Karpas-422 (cell line): ENCODE results near the gene CCDC85C. TPM values are rescaled to one million over a fixed set of nuclear protein-coding genes. Genes with fewer than 3 reads are reported as not detected.

Experiments
- DNase-seq: peaks from one replicate; pipeline ENCODE4 v3.0.0-alpha.2; 2015
- H2AFZ ChIP-seq: fragments of 200-600 bp; sonication (generic); 2 replicates; pipeline ENCODE4 v1.6.1; 2014; ENCODE audit warnings: antibody characterized with exemption, low read length, mixed read lengths
- H3K27ac ChIP-seq: fragments of 200-600 bp; sonication (generic); 2 replicates; pipeline ENCODE4 v1.5.1; 2014; ENCODE audit warnings: mild to moderate bottlenecking, low read length, moderate library complexity
- H3K27me3 ChIP-seq: fragments of 200-600 bp; sonication (generic); 2 replicates; pipeline ENCODE4 v1.6.1; 2014; ENCODE audit warnings: low read length, mixed read lengths
- H3K36me3 ChIP-seq: fragments of 200-600 bp; sonication (generic); 2 replicates; pipeline ENCODE4 v1.6.1; 2014; ENCODE audit warnings: low read length, mixed read lengths; ENCODE audit not compliant: insufficient read depth
- H3K4me1 ChIP-seq: fragments of 200-600 bp; sonication (generic); 2 replicates; pipeline ENCODE4 v1.6.1; 2014; ENCODE audit warnings: mild to moderate bottlenecking, low read length, mixed read lengths
- H3K4me2 ChIP-seq: fragments of 200-600 bp; sonication (generic); 2 replicates; pipeline ENCODE4 v1.6.1; 2014; ENCODE audit warnings: low read length, low read depth, mild to moderate bottlenecking; ENCODE audit not compliant: poor library complexity, severe bottlenecking
- H3K4me3 ChIP-seq: fragments of 200-600 bp; sonication (generic); 2 replicates; pipeline ENCODE4 v1.5.1; 2014; ENCODE audit warnings: mild to moderate bottlenecking, antibody characterized with exemption, low read length, mixed read lengths
- H3K79me2 ChIP-seq: fragments of 200-600 bp; sonication (generic); 2 replicates; pipeline ENCODE4 v1.6.1; 2014; ENCODE audit warnings: mild to moderate bottlenecking, low read length, mixed read lengths
- H3K9ac ChIP-seq: fragments of 200-600 bp; sonication (generic); 2 replicates; pipeline ENCODE4 v1.6.0; 2014; ENCODE audit warnings: low read length
- H3K9me2 ChIP-seq: fragments of 200-600 bp; sonication (generic), shearing (Covaris generic); replicated peaks from 2 replicates; pipeline ENCODE4 v1.6.0; 2014; ENCODE audit warnings: mild to moderate bottlenecking, low read length, moderate library complexity; ENCODE audit not compliant: insufficient read depth
- H3K9me3 ChIP-seq: fragments of 300-700, 200-600 bp; sonication (generic); 2 replicates; pipeline ENCODE4 v1.6.1; 2014; ENCODE audit warnings: low read length, mixed read lengths
- H4K20me1 ChIP-seq: fragments of 200-600 bp; sonication (generic); 2 replicates; pipeline ENCODE4 v1.6.1; 2014; ENCODE audit warnings: mild to moderate bottlenecking, antibody characterized with exemption, low read length, low read depth; ENCODE audit not compliant: insufficient read depth
- total RNA-seq: library from RNA; depleted of rRNA; stranded (reverse); fragments of >200 nt; shearing (Covaris generic); gene quantifications from 2 replicates; pipeline ENCODE4 v1.2.3, GENCODE V29; 2014; ENCODE audit warnings: low replicate concordance

Gene CCDC85C
- total RNA-seq, 1 experiment from 2014 or later = 18.3 TPM

GRCh38 chr14:99530407-99531155 lies 73.4 kb downstream of the CCDC85C start:
- Histone ChIP-seq H3K79me2 (no peaks in the 10 kb centered on the region), H3K9me3 (no peaks in the 10 kb centered on the region), H2AFZ (no peak overlapping the region), H3K9me2 (no peaks in the 10 kb centered on the region), H3K27me3 (no peaks in the 10 kb centered on the region), H4K20me1 (peaks cover 14% of the 10 kb centered on the region; the same call in 1 of the 2 replicates), H3K9ac (no peak overlapping the region), H3K27ac (no peak overlapping the region), H3K4me1 (peaks cover 3% of the 10 kb centered on the region), H3K36me3 (no peaks in the 10 kb centered on the region), H3K4me3 (no peak overlapping the region), H3K4me2 (no peak overlapping the region)
- no peak for DNase-seq

GRCh38 chr14:99529899-99530298 lies 74.1 kb downstream of the CCDC85C start:
- Histone ChIP-seq H3K9me3 (no peaks in the 10 kb centered on the region), H2AFZ (no peak overlapping the region), H3K36me3 (no peaks in the 10 kb centered on the region), H4K20me1 (peaks cover 13% of the 10 kb centered on the region; the same call in 1 of the 2 replicates), H3K79me2 (no peaks in the 10 kb centered on the region), H3K4me2 (no peak overlapping the region), H3K9me2 (no peaks in the 10 kb centered on the region), H3K9ac (no peak overlapping the region), H3K27me3 (no peaks in the 10 kb centered on the region), H3K27ac (no peak overlapping the region), H3K4me1 (peaks cover 10% of the 10 kb centered on the region), H3K4me3 (no peak overlapping the region)
- DNase-seq = no peak

GRCh38 chr14:99527427-99528076 lies 76.5 kb downstream of the CCDC85C start:
- no peaks in the 10 kb centered on the region for H3K27me3 ChIP-seq

GRCh38 chr14:99527026-99527425 lies 77.0 kb downstream of the CCDC85C start:
- Histone ChIP-seq H3K4me3 (no peak overlapping the region), H3K27me3 (no peaks in the 10 kb centered on the region), H3K79me2 (no peaks in the 10 kb centered on the region), H3K9ac (no peak overlapping the region), H3K36me3 (no peaks in the 10 kb centered on the region), H3K4me2 (no peak overlapping the region), H3K9me2 (no peaks in the 10 kb centered on the region), H4K20me1 (peaks cover 4% of the 10 kb centered on the region; the same call in 1 of the 2 replicates), H3K27ac (no peak overlapping the region), H2AFZ (no peak overlapping the region), H3K9me3 (no peaks in the 10 kb centered on the region), H3K4me1 (peaks cover 11% of the 10 kb centered on the region)
- DNase-seq = no peak

More at GRCh38 chr14:99527427-99528076, 76.5 kb downstream of the CCDC85C start:
- no peak overlapping the region for H3K4me2 ChIP-seq
- H3K4me3 ChIP-seq = no peak overlapping the region
- H3K9me2 ChIP-seq = no peaks in the 10 kb centered on the region
- no peak overlapping the region for H3K27ac ChIP-seq
- no peaks in the 10 kb centered on the region for H3K79me2 ChIP-seq
- H3K9me3 ChIP-seq = no peaks in the 10 kb centered on the region
- H3K4me1 ChIP-seq = peaks cover 11% of the 10 kb centered on the region
- H4K20me1 ChIP-seq = peaks cover 5% of the 10 kb centered on the region; the same call in 1 of the 2 replicates
- no peak overlapping the region for H2AFZ ChIP-seq
- no peak overlapping the region for H3K9ac ChIP-seq
- no peaks in the 10 kb centered on the region for H3K36me3 ChIP-seq
- no peak for DNase-seq

GRCh38 chr14:99525699-99526080 lies 78.3 kb downstream of the CCDC85C start:
- no peaks in the 10 kb centered on the region for H3K9me3 ChIP-seq
- DNase-seq = no peak
- H3K4me3 ChIP-seq = no peak overlapping the region
- H3K4me2 ChIP-seq = no peak overlapping the region
- H3K27ac ChIP-seq = no peak overlapping the region
- H3K9me2 ChIP-seq = no peaks in the 10 kb centered on the region
- no peaks in the 10 kb centered on the region for H3K36me3 ChIP-seq
- no peaks in the 10 kb centered on the region; the same call in 1 of the 2 replicates for H4K20me1 ChIP-seq
- no peak overlapping the region for H2AFZ ChIP-seq
- no peaks in the 10 kb centered on the region for H3K79me2 ChIP-seq
- peaks cover 11% of the 10 kb centered on the region for H3K4me1 ChIP-seq
- no peak overlapping the region for H3K9ac ChIP-seq
- H3K27me3 ChIP-seq = no peaks in the 10 kb centered on the region

- no peaks in the 10 kb centered on the region; the same call in 1 of the 2 replicates for H4K20me1 ChIP-seq
- no peak overlapping the region for H3K4me2 ChIP-seq
- no peaks in the 10 kb centered on the region for H3K9me2 ChIP-seq
- no peak overlapping the region for H3K27ac ChIP-seq
- no peaks in the 10 kb centered on the region for H3K27me3 ChIP-seq
- no peaks in the 10 kb centered on the region for H3K79me2 ChIP-seq
- no peaks in the 10 kb centered on the region for H3K36me3 ChIP-seq
- no peaks in the 10 kb centered on the region for H3K9me3 ChIP-seq
- peaks cover 11% of the 10 kb centered on the region for H3K4me1 ChIP-seq
- no peak overlapping the region for H2AFZ ChIP-seq
- DNase-seq = peak; percentile 60
- no peak overlapping the region for H3K4me3 ChIP-seq
- H3K9ac ChIP-seq = no peak overlapping the region
Observed at GRCh38 chr14:99524804-99525698, 79.0 kb downstream of the CCDC85C start.

GRCh38 chr14:99524091-99524661 lies 79.8 kb downstream of the CCDC85C start:
- no peaks in the 10 kb centered on the region for H3K36me3 ChIP-seq
- H3K27ac ChIP-seq = no peak overlapping the region
- no peaks in the 10 kb centered on the region for H3K79me2 ChIP-seq
- peaks cover 11% of the 10 kb centered on the region for H3K4me1 ChIP-seq
- no peaks in the 10 kb centered on the region for H3K9me2 ChIP-seq
- no peaks in the 10 kb centered on the region; the same call in 1 of the 2 replicates for H4K20me1 ChIP-seq
- no peak overlapping the region for H3K4me2 ChIP-seq
- no peaks in the 10 kb centered on the region for H3K27me3 ChIP-seq
- H3K9me3 ChIP-seq = no peaks in the 10 kb centered on the region
- H2AFZ ChIP-seq = no peak overlapping the region
- no peak for DNase-seq
- H3K9ac ChIP-seq = no peak overlapping the region
- no peak overlapping the region for H3K4me3 ChIP-seq
